Choroid plexus epithelial cell (primary cell): ENCODE results near the gene TMEM239.

Experiments used
- DNase-seq: peaks from one replicate; pipeline ENCODE4 v3.0.0-alpha.2; 2010; ENCODE audit warnings: low read depth
- H3K4me3 ChIP-seq: 2 replicates; pipeline ENCODE4 v1.5.1; 2011; ENCODE audit warnings: low read depth, mild to moderate bottlenecking, control low read depth, low read length, moderate library complexity
- TF ChIP-seq, protein P1 (sequence below): conservative IDR thresholded peaks from 2 replicates; pipeline ENCODE4 v1.5.1; 2011; ENCODE audit warnings: low read depth, mild to moderate bottlenecking, control low read depth, inconsistent platforms, low read length, moderate library complexity

TMEM239 gene

GRCh38 chr20:2834401-2835110 lies 18.4 kb downstream of the TMEM239 start:
- TF ChIP-seq, protein P1, sequence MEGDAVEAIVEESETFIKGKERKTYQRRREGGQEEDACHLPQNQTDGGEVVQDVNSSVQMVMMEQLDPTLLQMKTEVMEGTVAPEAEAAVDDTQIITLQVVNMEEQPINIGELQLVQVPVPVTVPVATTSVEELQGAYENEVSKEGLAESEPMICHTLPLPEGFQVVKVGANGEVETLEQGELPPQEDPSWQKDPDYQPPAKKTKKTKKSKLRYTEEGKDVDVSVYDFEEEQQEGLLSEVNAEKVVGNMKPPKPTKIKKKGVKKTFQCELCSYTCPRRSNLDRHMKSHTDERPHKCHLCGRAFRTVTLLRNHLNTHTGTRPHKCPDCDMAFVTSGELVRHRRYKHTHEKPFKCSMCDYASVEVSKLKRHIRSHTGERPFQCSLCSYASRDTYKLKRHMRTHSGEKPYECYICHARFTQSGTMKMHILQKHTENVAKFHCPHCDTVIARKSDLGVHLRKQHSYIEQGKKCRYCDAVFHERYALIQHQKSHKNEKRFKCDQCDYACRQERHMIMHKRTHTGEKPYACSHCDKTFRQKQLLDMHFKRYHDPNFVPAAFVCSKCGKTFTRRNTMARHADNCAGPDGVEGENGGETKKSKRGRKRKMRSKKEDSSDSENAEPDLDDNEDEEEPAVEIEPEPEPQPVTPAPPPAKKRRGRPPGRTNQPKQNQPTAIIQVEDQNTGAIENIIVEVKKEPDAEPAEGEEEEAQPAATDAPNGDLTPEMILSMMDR = no peak
- H3K4me3 ChIP-seq = no peak overlapping the region
- no peak for DNase-seq

GRCh38 chr20:2835331-2835796 lies 19.2 kb downstream of the TMEM239 start:
- TF ChIP-seq, protein P1 = no peak
- H3K4me3 ChIP-seq = no peak overlapping the region

DNA sequence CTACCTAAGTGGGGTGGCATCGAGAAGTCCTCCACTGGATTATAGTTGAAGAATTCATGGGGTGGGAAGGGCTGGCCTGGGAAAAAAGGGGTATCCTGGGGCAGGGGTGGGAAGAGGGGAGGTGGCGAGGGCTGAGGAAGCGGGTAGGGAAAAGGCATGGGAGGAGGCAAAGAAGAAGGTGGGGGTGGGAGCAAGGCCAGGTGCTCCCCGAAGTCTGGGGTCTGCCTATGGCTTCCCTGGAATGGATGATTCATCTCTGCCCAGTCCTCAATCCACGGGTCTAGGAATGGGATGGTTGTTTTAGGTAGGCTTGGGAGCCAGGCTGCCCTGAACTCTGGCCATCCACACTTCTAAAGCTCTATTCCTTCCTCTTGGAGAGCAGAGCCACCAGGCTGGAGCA lies 19.9 kb downstream of the TMEM239 start:
- H3K4me3 ChIP-seq = no peak overlapping the region
- TF ChIP-seq, protein P1 = no peak
- DNase-seq = no peak

More at GRCh38 chr20:2835331-2835796, 19.2 kb downstream of the TMEM239 start:
- no peak for DNase-seq

DNA sequence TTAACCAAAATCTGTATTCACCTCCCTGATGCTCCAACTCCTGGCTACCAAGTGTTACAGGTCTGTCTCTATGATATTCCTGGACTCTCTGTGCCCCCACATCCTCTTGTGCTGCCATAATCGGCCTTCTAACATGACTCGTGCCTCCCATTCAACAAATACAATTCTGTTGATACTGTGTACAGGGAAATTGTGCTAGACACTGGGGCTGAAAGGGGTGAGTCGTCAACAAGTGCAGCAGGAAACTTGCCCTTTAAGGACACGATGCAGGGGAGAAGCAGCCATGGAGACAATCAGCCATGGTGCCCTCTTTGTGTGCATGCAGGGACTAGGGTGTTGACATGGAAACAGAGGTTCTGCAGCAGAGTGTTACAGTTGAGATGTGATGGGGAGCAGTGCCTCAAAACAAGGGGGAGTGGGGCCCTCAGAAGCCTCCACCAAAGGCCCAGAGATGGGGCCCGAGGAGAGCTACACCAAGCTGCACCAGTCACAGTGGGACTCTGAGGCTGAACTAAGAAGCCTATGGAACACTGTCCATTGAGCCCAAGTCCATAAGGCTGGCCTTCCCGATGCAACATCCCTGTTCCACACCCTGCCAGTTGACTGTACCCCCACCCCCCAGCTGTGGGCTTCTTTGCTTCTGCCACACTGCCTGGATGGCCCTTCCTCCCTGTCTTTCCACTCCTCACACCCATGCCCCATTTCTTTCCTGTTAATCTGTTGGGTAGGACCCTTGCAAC lies 21.2 kb downstream of the TMEM239 start:
- DNase-seq = no peak
- no peak overlapping the region for H3K4me3 ChIP-seq
- TF ChIP-seq, protein P1 = no peak

GRCh38 chr20:2838170-2838797 lies 22.1 kb downstream of the TMEM239 start:
- no peak overlapping the region for H3K4me3 ChIP-seq
- DNase-seq = no peak
- TF ChIP-seq, protein P1 = no peak

DNA sequence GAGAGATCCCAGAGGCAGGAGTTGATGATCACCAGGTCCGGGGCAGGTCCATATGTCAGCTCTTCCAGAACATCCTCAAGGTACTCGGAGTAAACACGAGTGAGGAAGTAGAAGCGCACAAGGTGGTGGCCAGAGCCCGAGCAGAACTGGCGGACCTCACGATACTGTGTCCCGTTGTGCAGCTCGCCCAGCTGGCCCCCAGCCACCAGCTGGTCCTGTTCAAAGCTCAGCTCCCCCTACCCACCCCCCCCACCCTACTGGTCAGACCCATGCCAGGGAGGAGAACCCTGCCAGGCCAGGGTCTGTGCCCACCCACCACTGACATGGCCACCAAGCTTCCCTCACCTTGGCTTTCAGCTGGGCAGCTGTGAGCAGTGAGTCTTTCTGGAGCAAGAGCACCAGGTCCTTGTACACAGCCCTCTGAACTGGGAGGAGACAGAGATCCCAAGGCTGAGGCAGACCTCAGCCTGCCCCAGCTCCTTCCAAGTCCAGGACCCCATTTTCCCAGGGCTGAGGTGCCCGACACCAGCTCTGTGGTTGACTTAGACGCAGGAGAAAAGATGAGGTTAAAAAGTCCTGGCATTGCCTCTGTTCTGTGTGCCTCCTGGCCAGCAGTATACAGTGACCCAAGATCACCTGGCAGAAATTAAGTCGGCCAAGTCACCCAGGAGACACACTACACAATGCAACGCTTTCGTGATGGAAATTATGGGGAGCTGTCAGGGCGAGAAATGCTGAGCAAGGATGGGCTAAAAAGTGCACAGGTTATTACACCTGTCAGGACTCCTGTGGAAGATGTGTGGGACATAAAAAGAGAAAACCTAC lies 22.9 kb downstream of the TMEM239 start:
- TF ChIP-seq, protein P1 = no peak
- H3K4me3 ChIP-seq = no peak overlapping the region
- DNase-seq = no peak
